Measurements from ENCODE around the gene YPEL3.
A peak's percentile ranks its signal among the peaks of the same experiment; 100 is the strongest.

YPEL3 gene

DNA sequence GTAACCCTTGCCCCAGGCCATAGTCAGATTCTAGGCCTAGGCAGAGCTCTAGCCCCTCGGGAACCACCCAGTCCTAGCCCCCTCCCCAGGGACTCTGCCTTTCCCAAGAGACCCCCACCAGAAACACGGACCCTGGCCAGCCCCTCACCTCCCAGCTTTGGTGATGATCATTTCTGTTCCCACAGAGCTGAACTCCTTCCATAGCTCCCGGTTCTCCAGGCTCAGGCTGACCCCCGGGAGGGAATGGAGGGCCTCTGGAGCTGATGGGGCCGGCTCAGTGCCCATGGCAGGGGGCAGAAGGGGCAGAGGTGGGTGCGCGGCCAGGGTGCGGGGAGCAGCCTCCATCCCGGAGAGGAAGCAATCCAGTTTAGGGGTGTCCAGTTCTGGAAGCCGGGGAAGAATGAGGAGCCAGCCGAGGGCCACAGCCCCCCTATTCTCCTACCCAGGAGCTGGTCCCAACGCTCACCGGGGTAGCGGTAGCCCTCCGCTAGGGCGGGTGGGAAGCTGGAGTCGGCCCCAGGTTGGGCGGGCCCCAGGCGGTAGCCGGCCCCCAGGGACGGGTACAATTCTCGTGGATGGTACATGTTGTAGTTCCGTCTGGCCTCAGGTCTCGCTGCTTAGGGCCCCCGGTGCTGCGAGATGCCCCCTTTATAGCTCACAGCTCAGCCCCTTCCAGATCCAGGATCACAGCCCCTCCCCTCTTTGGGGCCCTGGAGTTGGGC, 5.2 kb downstream of the YPEL3 start:
- no peaks in the 10 kb centered on the region for H3K27me3 ChIP-seq (ENCODE audit: insufficient read depth, low read depth, severe bottlenecking)
- no peak for DNase-seq
- H3K4me3 ChIP-seq (ENCODE audit: low read depth, low read length): peak overlapping the region; percentile 48
- peaks cover 14% of the 10 kb centered on the region for H3K36me3 ChIP-seq
- H3K27ac ChIP-seq: peak overlapping the region; percentile 92
- no peaks in the 10 kb centered on the region for H3K9me3 ChIP-seq (ENCODE audit: severe bottlenecking)
- TF ChIP-seq CTCF (IDR thresholded peaks at IDR 0.05; ENCODE audit: low read depth, low read length): no peak

- Histone ChIP-seq H3K27ac (no peak overlapping the region), H3K36me3 (peaks cover 21% of the 10 kb centered on the region), H3K9me3 (ENCODE audit: severe bottlenecking) (no peaks in the 10 kb centered on the region), H3K4me3 (ENCODE audit: low read depth, low read length) (no peak overlapping the region), H3K27me3 (ENCODE audit: insufficient read depth, low read depth, severe bottlenecking) (no peaks in the 10 kb centered on the region)
- no peak for DNase-seq
- no peak for TF ChIP-seq CTCF (IDR thresholded peaks at IDR 0.05; ENCODE audit: low read depth, low read length)
These were observed 7.0 kb downstream of the YPEL3 start for GRCh38 chr16:30088832-30089624.

DNA sequence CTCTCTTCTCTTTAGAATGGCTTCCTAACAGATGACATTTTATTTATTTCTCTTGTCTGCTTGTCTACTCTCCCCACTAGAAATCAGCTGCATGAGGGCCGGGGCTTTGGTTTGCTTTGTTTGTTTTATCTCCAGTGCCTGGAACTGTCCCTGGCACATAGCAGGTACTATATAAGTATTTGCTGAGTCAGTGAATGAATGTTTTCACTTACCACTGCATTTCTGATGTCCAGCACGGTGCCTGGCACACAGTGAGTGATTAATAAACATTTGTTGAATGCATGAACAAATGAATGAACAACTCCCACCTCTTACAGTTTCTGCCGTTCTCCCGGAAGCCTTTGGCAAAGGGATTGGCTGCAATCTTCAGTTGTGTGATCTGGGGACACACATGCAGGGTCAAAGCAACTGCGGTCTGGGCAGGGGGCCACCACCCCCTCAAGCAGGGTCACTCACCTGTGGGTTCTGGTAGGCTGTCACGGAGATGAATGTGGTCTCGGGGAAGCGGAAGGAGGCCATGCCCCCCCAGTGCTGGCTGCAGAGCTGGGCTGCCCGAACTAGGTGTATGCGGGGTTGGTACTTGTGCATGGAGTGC, 7.7 kb downstream of the YPEL3 start:
- Histone ChIP-seq H3K36me3 (peaks cover 24% of the 10 kb centered on the region), H3K4me3 (ENCODE audit: low read depth, low read length) (no peak overlapping the region), H3K9me3 (ENCODE audit: severe bottlenecking) (no peaks in the 10 kb centered on the region), H3K27me3 (ENCODE audit: insufficient read depth, low read depth, severe bottlenecking) (no peaks in the 10 kb centered on the region), H3K27ac (no peak overlapping the region)
- no peak for TF ChIP-seq CTCF (IDR thresholded peaks at IDR 0.05; ENCODE audit: low read depth, low read length)
- no peak for DNase-seq

- Histone ChIP-seq H3K27me3 (ENCODE audit: insufficient read depth, low read depth, severe bottlenecking) (no peaks in the 10 kb centered on the region), H3K4me3 (ENCODE audit: low read depth, low read length) (no peak overlapping the region), H3K27ac (no peak overlapping the region), H3K36me3 (peaks cover 34% of the 10 kb centered on the region), H3K9me3 (ENCODE audit: severe bottlenecking) (no peaks in the 10 kb centered on the region)
- DNase-seq: no peak
- no peak for TF ChIP-seq CTCF (IDR thresholded peaks at IDR 0.05; ENCODE audit: low read depth, low read length)
These were observed 8.7 kb downstream of the YPEL3 start for GRCh38 chr16:30087181-30087898.

DNA sequence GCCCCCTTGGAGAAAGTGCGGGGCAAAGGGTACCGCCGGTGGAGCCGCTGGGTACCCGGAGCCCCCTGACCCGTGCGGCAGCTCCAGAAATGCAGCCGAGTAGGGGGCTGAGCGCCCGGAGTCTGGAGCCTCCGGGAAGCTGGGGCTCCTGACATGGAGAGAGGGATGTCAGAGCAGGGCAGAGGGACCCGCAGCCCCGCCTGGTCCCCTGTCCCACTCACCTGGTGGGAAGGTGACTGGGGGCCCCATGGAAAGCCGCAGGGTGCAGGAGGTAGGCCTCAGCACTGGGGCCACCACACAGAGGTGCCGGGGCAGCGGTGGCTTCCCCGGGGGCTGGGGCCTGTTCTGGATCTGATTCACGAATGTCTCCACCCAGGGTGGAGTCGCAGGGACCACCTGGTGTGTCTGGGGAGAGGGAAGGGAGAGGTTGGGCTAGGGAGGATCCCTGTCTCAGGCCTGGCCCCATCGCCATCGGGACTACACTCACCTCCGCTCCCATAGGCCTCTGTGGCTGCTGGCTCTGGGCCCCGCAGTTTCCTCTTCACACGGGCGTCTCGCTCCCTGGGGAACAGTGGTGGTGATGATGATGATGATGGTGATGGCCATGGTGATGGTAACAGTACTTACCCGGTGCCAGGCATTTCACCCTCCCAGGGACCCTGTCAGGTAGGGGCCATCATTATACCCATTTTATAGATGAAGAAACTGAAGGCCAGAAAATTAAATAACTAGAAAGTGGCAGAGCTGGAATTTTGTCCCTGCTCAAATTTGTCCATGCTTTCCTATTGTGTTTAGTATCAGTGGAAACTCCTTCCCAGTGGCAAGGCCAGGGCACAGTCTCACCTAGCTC, 9.5 kb downstream of the YPEL3 start:
- no peaks in the 10 kb centered on the region for H3K9me3 ChIP-seq (ENCODE audit: severe bottlenecking)
- TF ChIP-seq CTCF (IDR thresholded peaks at IDR 0.05; ENCODE audit: low read depth, low read length): no peak
- DNase-seq: no peak
- peaks cover 39% of the 10 kb centered on the region for H3K36me3 ChIP-seq
- no peaks in the 10 kb centered on the region for H3K27me3 ChIP-seq (ENCODE audit: insufficient read depth, low read depth, severe bottlenecking)
- no peak overlapping the region for H3K27ac ChIP-seq
- no peak overlapping the region for H3K4me3 ChIP-seq (ENCODE audit: low read depth, low read length)

Measured in WERI-Rb-1 (cell line).